Measurements from ENCODE around the gene TRAPPC3L. TPM values are rescaled to one million over a fixed set of nuclear protein-coding genes. Genes with fewer than 3 reads are reported as not detected.

Gene TRAPPC3L
- total and polyA plus RNA-seq, 9 of the 15 experiments (the other 6 are each of a cell fraction or from before 2014, with no cell fraction given) = not detected

GRCh38 chr6:116492331-116493067 is 53.0 kb downstream of the TRAPPC3L start (continued):
- peak; percentile 65; the same call in 1 of the 2 replicates for TF ChIP-seq CHAMP1 (IDR thresholded peaks at IDR 0.05)
- 0 out of 2 replicates have a peak, but pooled peaks have one; percentile 15 for TF ChIP-seq NCOA1 (IDR thresholded peaks at IDR 0.05; ENCODE audit: low read depth)
- no peak for TF ChIP-seq RB1 (IDR thresholded peaks at IDR 0.05; ENCODE audit: low read depth)
- TF ChIP-seq CREB1 (IDR thresholded peaks at IDR 0.05) = 0 out of 2 replicates have a peak, but pooled peaks have one; percentile 45
- no peak for TF ChIP-seq CREB1 (CRISPR knock-in tag; IDR thresholded peaks at IDR 0.05)
- peak; percentile 29; the same call in 1 of the 2 replicates for TF ChIP-seq HDAC2 (IDR thresholded peaks at IDR 0.05)
- 0 out of 2 replicates have a peak, but pooled peaks have one; percentile 14 for TF ChIP-seq SPI1 (IDR thresholded peaks at IDR 0.05; ENCODE audit: borderline replicate concordance, low read depth, low read length)
- peak; percentile 89 for TF ChIP-seq CEBPB (tag; IDR thresholded peaks at IDR 0.05)
- no peak for TF ChIP-seq CREBBP (IDR thresholded peaks at IDR 0.05; ENCODE audit: low read depth, low read length)
- TF ChIP-seq MEIS2 (IDR thresholded peaks at IDR 0.05; ENCODE audit: partially characterized antibody) = peak; percentile 61
- peak; percentile 81 for TF ChIP-seq NCOR1 (IDR thresholded peaks at IDR 0.05)
- no peak; a peak in 1 of 4 replicates for TF ChIP-seq FOXA3 (CRISPR knock-in tag; conservative IDR thresholded peaks at IDR 0.05 in 1 of 2, IDR thresholded peaks at IDR 0.05 in 1 of 2)
- 0 out of 2 replicates have a peak, but pooled peaks have one; percentile 10 for TF ChIP-seq GATA2 (CRISPR knock-in tag; IDR thresholded peaks at IDR 0.05)
- TF ChIP-seq C11orf30 (IDR thresholded peaks at IDR 0.05; ENCODE audit: low read depth) = peak; percentile 67; the same call in 1 of the 2 replicates
- TF ChIP-seq RAD51 (IDR thresholded peaks at IDR 0.05; ENCODE audit: borderline replicate concordance, low read depth) = no peak
- no peak for TF ChIP-seq ILK (tag; IDR thresholded peaks at IDR 0.05; ENCODE audit: borderline replicate concordance, low read depth)
- TF ChIP-seq ZNF589 (CRISPR knock-in tag; IDR thresholded peaks at IDR 0.05; ENCODE audit: low read depth) = 0 out of 2 replicates have a peak, but pooled peaks have one; percentile 29
- TF ChIP-seq NFIC (IDR thresholded peaks at IDR 0.05) = peak; percentile 34; the same call in 1 of the 2 replicates
- TF ChIP-seq MTA2 (IDR thresholded peaks at IDR 0.05; ENCODE audit: low read depth) = peak; percentile 75
- no peak for TF ChIP-seq ZNF778 (CRISPR knock-in tag; IDR thresholded peaks at IDR 0.05)
- peak; percentile 63 for TF ChIP-seq ZNF384 (IDR thresholded peaks at IDR 0.05; ENCODE audit: low read depth, low read length)
- TF ChIP-seq TEAD2 (tag; IDR thresholded peaks at IDR 0.05) = no peak
- TF ChIP-seq TAF1 (IDR thresholded peaks at IDR 0.05; ENCODE audit: control insufficient read depth, extremely low read depth, insufficient read depth, low read length, severe bottlenecking) = no peak
- no peak for TF ChIP-seq CHCHD3 (CRISPR knock-in tag; IDR thresholded peaks at IDR 0.05)
- no peak for TF ChIP-seq ZNF707 (CRISPR knock-in tag; conservative IDR thresholded peaks at IDR 0.05)
- TF ChIP-seq PURB (CRISPR knock-in tag; IDR thresholded peaks at IDR 0.05; ENCODE audit: low read depth) = no peak
- TF ChIP-seq NFE2 (IDR thresholded peaks at IDR 0.05; ENCODE audit: low read depth) = peak; percentile 42
